Astrocyte (in vitro differentiated cells and primary cell): ENCODE data around the gene UGGT2.

Experiments
- EZH2 ChIP-seq: IDR thresholded peaks from 2 replicates; pipeline ENCODE4 v1.6.1; 2012; ENCODE audit warnings: mild to moderate bottlenecking, low read length, inconsistent platforms; ENCODE audit not compliant: insufficient read depth
- TF ChIP-seq, protein P1 (sequence below): IDR thresholded peaks from 2 replicates; pipeline ENCODE4 v1.5.1; 2011; ENCODE audit warnings: low read depth, mild to moderate bottlenecking, inconsistent platforms, low read length, moderate library complexity; ENCODE audit not compliant: insufficient read depth

DNA sequence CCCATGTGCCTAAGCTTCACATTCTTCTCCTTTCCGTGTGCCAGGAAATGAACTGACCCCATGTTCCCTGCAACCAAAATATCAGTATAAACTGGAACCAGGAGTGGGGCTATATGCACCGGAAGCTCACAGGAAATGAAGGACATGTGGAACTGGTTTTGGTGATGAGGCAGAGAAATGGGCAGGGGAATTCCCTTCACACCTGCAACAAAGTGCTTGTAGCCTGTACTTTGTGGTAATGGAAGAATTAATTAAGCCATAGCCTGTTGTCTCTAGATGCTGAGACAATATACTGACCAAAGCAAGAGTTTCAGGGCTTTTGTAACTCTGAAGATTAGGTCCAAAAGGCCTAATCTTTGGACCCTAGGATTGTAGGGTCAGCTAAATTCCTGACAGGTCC is 15.5 kb upstream of the UGGT2 start:
- no peak for TF ChIP-seq EZH2
- TF ChIP-seq, protein P1, sequence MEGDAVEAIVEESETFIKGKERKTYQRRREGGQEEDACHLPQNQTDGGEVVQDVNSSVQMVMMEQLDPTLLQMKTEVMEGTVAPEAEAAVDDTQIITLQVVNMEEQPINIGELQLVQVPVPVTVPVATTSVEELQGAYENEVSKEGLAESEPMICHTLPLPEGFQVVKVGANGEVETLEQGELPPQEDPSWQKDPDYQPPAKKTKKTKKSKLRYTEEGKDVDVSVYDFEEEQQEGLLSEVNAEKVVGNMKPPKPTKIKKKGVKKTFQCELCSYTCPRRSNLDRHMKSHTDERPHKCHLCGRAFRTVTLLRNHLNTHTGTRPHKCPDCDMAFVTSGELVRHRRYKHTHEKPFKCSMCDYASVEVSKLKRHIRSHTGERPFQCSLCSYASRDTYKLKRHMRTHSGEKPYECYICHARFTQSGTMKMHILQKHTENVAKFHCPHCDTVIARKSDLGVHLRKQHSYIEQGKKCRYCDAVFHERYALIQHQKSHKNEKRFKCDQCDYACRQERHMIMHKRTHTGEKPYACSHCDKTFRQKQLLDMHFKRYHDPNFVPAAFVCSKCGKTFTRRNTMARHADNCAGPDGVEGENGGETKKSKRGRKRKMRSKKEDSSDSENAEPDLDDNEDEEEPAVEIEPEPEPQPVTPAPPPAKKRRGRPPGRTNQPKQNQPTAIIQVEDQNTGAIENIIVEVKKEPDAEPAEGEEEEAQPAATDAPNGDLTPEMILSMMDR = no peak
